Muscle layer of colon (tissue), 2 donors: Measurements from ENCODE around the gene HBEGF.
A peak's percentile ranks its signal among the peaks of the same experiment; 100 is the strongest.

ENCODE experiments used
- H3K27ac ChIP-seq: one replicate; pipeline ENCODE4 v1.7.0; 2013; ENCODE audit warnings: low read depth, mild to moderate bottlenecking, low read length, moderate library complexity
- H3K27me3 ChIP-seq, 2 donors: one replicate each; pipeline ENCODE4 v1.7.0; 2013; ENCODE audit warnings: low read length in 2 of 2, mild to moderate bottlenecking in 2 of 2; ENCODE audit not compliant: insufficient read depth in 2 of 2, control insufficient read depth in 1 of 2
- H3K36me3 ChIP-seq: one replicate; pipeline ENCODE4 v1.7.0; 2013; ENCODE audit warnings: mild to moderate bottlenecking, low read length; ENCODE audit not compliant: insufficient read depth
- H3K4me1 ChIP-seq: one replicate; pipeline ENCODE4 v1.7.0; 2013; ENCODE audit warnings: mild to moderate bottlenecking, low read length; ENCODE audit not compliant: insufficient read depth
- H3K4me3 ChIP-seq, 2 donors: one replicate each; pipeline ENCODE4 v1.7.0; 2013; ENCODE audit warnings: low read length in 2 of 2, low read depth in 1 of 2, mild to moderate bottlenecking in 1 of 2, moderate library complexity in 1 of 2
- H3K9ac ChIP-seq: one replicate; pipeline ENCODE4 v1.7.0; 2013; ENCODE audit warnings: low read length
- H3K9me3 ChIP-seq: one replicate; pipeline ENCODE4 v1.7.0; 2013; ENCODE audit warnings: mild to moderate bottlenecking, low read length
- donor health status: abdominal sarcoma.
- donor health status: Adenocarcinoma of cecum.

HBEGF gene

GRCh38 chr5:140328036-140328764 is 18.2 kb downstream of the HBEGF start:
- H3K36me3 ChIP-seq, result peaks cover 10% of the 10 kb centered on the region
- no peak overlapping the region for H3K4me3 ChIP-seq
- H3K27me3 ChIP-seq, result no peaks in the 10 kb centered on the region
- H3K9me3 ChIP-seq, result no peaks in the 10 kb centered on the region
- peaks cover 29% of the 10 kb centered on the region for H3K4me1 ChIP-seq
- no peak overlapping the region for H3K27ac ChIP-seq
- no peak overlapping the region for H3K9ac ChIP-seq

- H3K4me1 ChIP-seq, result peaks cover 35% of the 10 kb centered on the region
- H3K36me3 ChIP-seq, result peaks cover 4% of the 10 kb centered on the region
- H3K9ac ChIP-seq, result no peak overlapping the region
- no peak overlapping the region for H3K4me3 ChIP-seq
- no peak overlapping the region for H3K27ac ChIP-seq
- no peaks in the 10 kb centered on the region for H3K9me3 ChIP-seq
- H3K27me3 ChIP-seq, result no peaks in the 10 kb centered on the region
Measured at GRCh38 chr5:140327589-140327988, 18.8 kb downstream of the HBEGF start.

- H3K4me1 ChIP-seq, result peaks cover 36% of the 10 kb centered on the region
- no peak overlapping the region for H3K9ac ChIP-seq
- no peaks in the 10 kb centered on the region for H3K27me3 ChIP-seq
- no peaks in the 10 kb centered on the region for H3K9me3 ChIP-seq
- H3K27ac ChIP-seq, result no peak overlapping the region
- no peak overlapping the region for H3K4me3 ChIP-seq
- H3K36me3 ChIP-seq, result no peaks in the 10 kb centered on the region
Measured at GRCh38 chr5:140325486-140325885, 20.9 kb downstream of the HBEGF start.

- no peak overlapping the region for H3K4me3 ChIP-seq
- H3K9ac ChIP-seq, result no peak overlapping the region
- peaks cover 34% of the 10 kb centered on the region for H3K4me1 ChIP-seq
- no peaks in the 10 kb centered on the region for H3K27me3 ChIP-seq
- no peak overlapping the region for H3K27ac ChIP-seq
- no peaks in the 10 kb centered on the region for H3K9me3 ChIP-seq
- no peaks in the 10 kb centered on the region for H3K36me3 ChIP-seq
Measured at GRCh38 chr5:140324617-140325241, 21.7 kb downstream of the HBEGF start.

GRCh38 chr5:140324041-140324600 is 22.3 kb downstream of the HBEGF start:
- peaks cover 29% of the 10 kb centered on the region for H3K4me1 ChIP-seq
- no peaks in the 10 kb centered on the region for H3K27me3 ChIP-seq
- H3K9me3 ChIP-seq, result no peaks in the 10 kb centered on the region
- no peak overlapping the region for H3K4me3 ChIP-seq
- H3K9ac ChIP-seq, result no peak overlapping the region
- no peaks in the 10 kb centered on the region for H3K36me3 ChIP-seq
- no peak overlapping the region for H3K27ac ChIP-seq

- peak overlapping the region; percentile 67 for H3K27ac ChIP-seq
- H3K36me3 ChIP-seq, result no peaks in the 10 kb centered on the region
- H3K9ac ChIP-seq, result no peak overlapping the region
- H3K9me3 ChIP-seq, result no peaks in the 10 kb centered on the region
- peaks cover 29% of the 10 kb centered on the region for H3K4me1 ChIP-seq
- no peaks in the 10 kb centered on the region for H3K27me3 ChIP-seq
- peak overlapping the region in 1 of 2 donors; percentile 13 for H3K4me3 ChIP-seq
Measured at GRCh38 chr5:140322751-140323731, 23.4 kb downstream of the HBEGF start.

- H3K36me3 ChIP-seq, result no peaks in the 10 kb centered on the region
- H3K27me3 ChIP-seq, result no peaks in the 10 kb centered on the region
- no peak overlapping the region for H3K27ac ChIP-seq
- peaks cover 29% of the 10 kb centered on the region for H3K4me1 ChIP-seq
- no peaks in the 10 kb centered on the region for H3K9me3 ChIP-seq
- no peak overlapping the region for H3K9ac ChIP-seq
- H3K4me3 ChIP-seq, result no peak overlapping the region
Measured at GRCh38 chr5:140321796-140322195, 24.6 kb downstream of the HBEGF start.

- no peaks in the 10 kb centered on the region for H3K27me3 ChIP-seq
- H3K36me3 ChIP-seq, result no peaks in the 10 kb centered on the region
- H3K4me1 ChIP-seq, result peaks cover 23% of the 10 kb centered on the region
- H3K9ac ChIP-seq, result no peak overlapping the region
- H3K9me3 ChIP-seq, result no peaks in the 10 kb centered on the region
- H3K27ac ChIP-seq, result no peak overlapping the region
- no peak overlapping the region for H3K4me3 ChIP-seq
Measured at GRCh38 chr5:140319833-140320232, 26.6 kb downstream of the HBEGF start.

GRCh38 chr5:140318792-140319191 is 27.6 kb downstream of the HBEGF start:
- Histone ChIP-seq H3K9me3 (no peaks in the 10 kb centered on the region), H3K4me3 (no peak overlapping the region), H3K36me3 (no peaks in the 10 kb centered on the region), H3K27ac (no peak overlapping the region), H3K9ac (no peak overlapping the region), H3K27me3 (no peaks in the 10 kb centered on the region), H3K4me1 (peaks cover 13% of the 10 kb centered on the region)

- no peak overlapping the region for H3K27ac ChIP-seq
- H3K4me1 ChIP-seq, result peaks cover 4% of the 10 kb centered on the region
- H3K36me3 ChIP-seq, result no peaks in the 10 kb centered on the region
- H3K27me3 ChIP-seq, result no peaks in the 10 kb centered on the region
- no peaks in the 10 kb centered on the region for H3K9me3 ChIP-seq
- H3K9ac ChIP-seq, result no peak overlapping the region
- H3K4me3 ChIP-seq, result no peak overlapping the region
Measured at GRCh38 chr5:140317859-140318258, 28.5 kb downstream of the HBEGF start.

- no peaks in the 10 kb centered on the region for H3K36me3 ChIP-seq
- H3K27ac ChIP-seq, result no peak overlapping the region
- H3K27me3 ChIP-seq, result no peaks in the 10 kb centered on the region
- H3K9ac ChIP-seq, result no peak overlapping the region
- H3K4me1 ChIP-seq, result peaks cover 21% of the 10 kb centered on the region
- H3K4me3 ChIP-seq, result no peak overlapping the region
- no peaks in the 10 kb centered on the region for H3K9me3 ChIP-seq
Measured at GRCh38 chr5:140312791-140313189, 33.6 kb downstream of the HBEGF start.
